Neuronal stem cell (in vitro differentiated cells): ENCODE data around the gene SLC17A7.

Experiments
- DNase-seq: peaks from one replicate; pipeline ENCODE4 v3.0.0-alpha.2; 2013; ENCODE audit warnings: low spot score
- H2AFZ ChIP-seq: one replicate; pipeline ENCODE4 v1.6.1; 2013; ENCODE audit warnings: mild to moderate bottlenecking, low read length, inconsistent platforms
- H2AK5ac ChIP-seq: 2 replicates; pipeline ENCODE4 v1.6.1; 2013; ENCODE audit warnings: low read depth, mild to moderate bottlenecking, inconsistent platforms, low read length, moderate library complexity, mixed read lengths
- H2BK120ac ChIP-seq: 2 replicates; pipeline ENCODE4 v1.6.1; 2013; ENCODE audit warnings: low read depth, mild to moderate bottlenecking, inconsistent platforms, low read length, moderate library complexity, mixed read lengths
- H2BK12ac ChIP-seq: one replicate; pipeline ENCODE4 v1.6.1; 2013; ENCODE audit warnings: low read length, inconsistent platforms
- H2BK15ac ChIP-seq: 2 replicates; pipeline ENCODE4 v1.6.1; 2013; ENCODE audit warnings: mild to moderate bottlenecking, low read length, inconsistent platforms, mixed read lengths
- H2BK5ac ChIP-seq: one replicate; pipeline ENCODE4 v1.6.1; 2013; ENCODE audit warnings: inconsistent platforms, mild to moderate bottlenecking, low read length, moderate library complexity
- H3K14ac ChIP-seq: one replicate; pipeline ENCODE4 v1.6.1; 2013; ENCODE audit warnings: low read length, inconsistent platforms
- H3K18ac ChIP-seq: 2 replicates; pipeline ENCODE4 v1.6.1; 2013; ENCODE audit warnings: low read length, inconsistent platforms
- H3K23ac ChIP-seq: 2 replicates; pipeline ENCODE4 v1.6.1; 2013; ENCODE audit warnings: low read depth, mild to moderate bottlenecking, mixed read lengths, low read length, inconsistent platforms; ENCODE audit not compliant: poor library complexity
- H3K27ac ChIP-seq: replicated peaks from 3 replicates; pipeline ENCODE4 v1.5.1; 2013; ENCODE audit warnings: low read length, inconsistent platforms
- H3K27me3 ChIP-seq, 3 experiments: 2 replicates each; pipeline ENCODE4 v1.6.1; 2013; ENCODE audit warnings: low read length in 3 of 3, mild to moderate bottlenecking in 2 of 3, inconsistent platforms in 1 of 3, low read depth in 1 of 3, mixed read lengths in 1 of 3, moderate library complexity in 1 of 3; ENCODE audit not compliant: control insufficient read depth in 3 of 3, insufficient read depth in 3 of 3
- H3K36me3 ChIP-seq, 2 donors: replicated peaks in 1 of 2; 2 replicates each; pipeline ENCODE4 v1.6.1; 2013; ENCODE audit warnings: low read length in 2 of 2; ENCODE audit not compliant: control insufficient read depth in 2 of 2, insufficient read depth in 2 of 2
- H3K4ac ChIP-seq: 2 replicates; pipeline ENCODE4 v1.6.1; 2013; ENCODE audit warnings: inconsistent platforms, mild to moderate bottlenecking, low read length, moderate library complexity
- H3K4me1 ChIP-seq, 2 donors: 1 replicate in 1 of 2; 2 replicates in 1 of 2; pipeline ENCODE4 v1.6.1; 2013; ENCODE audit warnings: low read length in 2 of 2, low read depth in 1 of 2; ENCODE audit not compliant: control insufficient read depth in 2 of 2, insufficient read depth in 1 of 2
- H3K4me2 ChIP-seq: one replicate; pipeline ENCODE4 v1.6.1; 2013; ENCODE audit warnings: mild to moderate bottlenecking, low read length, inconsistent platforms; ENCODE audit not compliant: insufficient read depth, poor library complexity, severe bottlenecking
- H3K4me3 ChIP-seq, 2 donors: 2 replicates each; pipeline ENCODE4 v1.5.1; 2013; ENCODE audit warnings: low read length in 2 of 2, mild to moderate bottlenecking in 2 of 2, inconsistent platforms in 1 of 2, moderate library complexity in 1 of 2
- H3K79me1 ChIP-seq: one replicate; pipeline ENCODE4 v1.6.1; 2013; ENCODE audit warnings: low read depth, mild to moderate bottlenecking, inconsistent platforms, low read length, moderate library complexity
- H3K9ac ChIP-seq: one replicate; pipeline ENCODE4 v1.6.1; 2013; ENCODE audit warnings: mild to moderate bottlenecking, low read depth, low read length, inconsistent platforms; ENCODE audit not compliant: poor library complexity
- H3K9me3 ChIP-seq, 2 donors: replicated peaks in 1 of 2; 2 replicates each; pipeline versions ENCODE3 to v1.6.1; 2013; ENCODE audit warnings: low read length in 2 of 2, mild to moderate bottlenecking in 2 of 2, inconsistent platforms in 1 of 2, low read depth in 1 of 2, mixed read lengths in 1 of 2, moderate library complexity in 1 of 2; ENCODE audit not compliant: control insufficient read depth in 2 of 2, insufficient read depth in 1 of 2
- H4K8ac ChIP-seq: one replicate; pipeline ENCODE4 v1.6.1; 2013; ENCODE audit warnings: low read depth, mild to moderate bottlenecking, inconsistent platforms, low read length, moderate library complexity
- H4K91ac ChIP-seq: one replicate; pipeline ENCODE4 v1.6.1; 2013; ENCODE audit warnings: low read length, low read depth, mild to moderate bottlenecking, inconsistent platforms; ENCODE audit not compliant: poor library complexity
- WGBS, 2 donors: extraction: QIAGEN DNeasy Blood & Tissue Kit; methylation state at CpG; one replicate each; pipeline ENCODE4 v1.1.7; 2013; ENCODE audit warnings: missing lambda C conversion rate in 2 of 2, mixed read lengths in 1 of 2; ENCODE audit not compliant: insufficient read length in 2 of 2, insufficient replicate concordance in 1 of 2; ENCODE audit errors: extremely low coverage in 2 of 2; 5-methylcytosine and 5-hydroxymethylcytosine counted together

The SLC17A7 gene

DNA sequence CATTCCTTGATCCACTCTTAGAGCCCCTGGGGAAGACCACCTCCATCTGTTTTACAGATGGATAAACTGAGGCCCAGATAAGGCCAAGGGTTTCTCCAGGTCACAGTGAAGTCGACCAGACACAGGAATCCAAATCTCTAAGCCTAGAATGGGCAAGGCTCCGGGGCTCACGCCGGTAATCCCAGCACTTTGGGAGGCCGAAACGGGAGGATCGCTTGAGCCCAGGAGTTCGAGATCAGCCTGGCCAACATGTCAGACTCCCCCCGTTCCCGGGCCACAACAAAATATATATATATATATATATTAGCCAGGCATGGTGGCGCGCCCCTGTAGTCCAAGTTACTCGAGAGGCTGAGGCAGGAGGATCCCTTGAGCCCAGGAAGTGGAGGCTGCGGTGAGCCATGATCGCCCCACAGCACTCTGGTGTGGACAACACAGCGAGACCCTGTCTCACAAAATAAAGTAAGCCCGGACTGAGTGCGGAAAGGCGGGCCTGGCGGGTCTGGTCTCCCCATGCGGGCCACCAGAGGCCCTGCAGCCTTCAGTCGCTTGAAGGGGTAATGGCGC, 45.5 kb upstream of the SLC17A7 start:
- peak overlapping the region; percentile 78 for H2BK120ac ChIP-seq
- peak overlapping the region; percentile 40 for H3K23ac ChIP-seq
- no peak overlapping the region for H4K91ac ChIP-seq
- DNase-seq = no peak
- H2BK5ac ChIP-seq = peak overlapping the region; percentile 77
- no peaks in the 10 kb centered on the region for H3K27me3 ChIP-seq
- peaks cover 28 to 37% of the 10 kb centered on the region in 2 donors for H3K36me3 ChIP-seq
- peaks cover 14% of the 10 kb centered on the region for H3K79me1 ChIP-seq
- H3K18ac ChIP-seq = peak overlapping the region; percentile 92
- no peak overlapping the region for H2BK12ac ChIP-seq
- peak overlapping the region; percentile 71 for H2AK5ac ChIP-seq
- H3K4me1 ChIP-seq = peaks cover 7 to 8% of the 10 kb centered on the region in 2 donors
- no peak overlapping the region for H3K9ac ChIP-seq
- no peaks in the 10 kb centered on the region for H3K9me3 ChIP-seq
- no peak overlapping the region for H2BK15ac ChIP-seq
- no CpG with 5 or more reads among the region's 23 CpGs for WGBS, 2 donors
- H3K4ac ChIP-seq = no peak overlapping the region
- H3K14ac ChIP-seq = no peak overlapping the region
- no peak overlapping the region for H3K27ac ChIP-seq
- H3K4me3 ChIP-seq = peak overlapping the region in 1 of 2 donors; percentile 24
- peak overlapping the region; percentile 74 for H4K8ac ChIP-seq
- peak overlapping the region; percentile 89 for H2AFZ ChIP-seq
- H3K4me2 ChIP-seq = no peak overlapping the region

DNA sequence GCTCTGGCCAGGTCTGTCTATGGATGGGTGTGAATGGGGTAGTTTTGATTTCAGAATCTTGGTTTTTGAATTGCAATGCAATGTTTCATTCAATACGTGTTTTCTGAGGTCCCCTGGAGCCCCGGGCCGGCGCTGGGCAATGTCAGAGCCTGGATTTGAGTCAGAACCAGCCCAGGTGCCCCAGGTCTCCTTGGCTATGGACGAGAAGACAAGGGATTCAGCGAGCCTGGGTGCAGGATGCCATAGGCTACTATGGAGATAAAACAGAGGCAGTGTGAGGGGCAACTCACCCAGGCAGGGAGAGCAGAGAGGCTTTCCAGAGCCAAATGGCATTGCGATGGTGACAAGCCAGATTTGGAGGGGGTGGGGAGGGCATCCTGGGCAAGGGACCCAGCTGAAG, 44.9 kb upstream of the SLC17A7 start:
- Histone ChIP-seq H4K8ac (no peak overlapping the region), H2AK5ac (peak overlapping the region; percentile 71), H3K27me3 (no peaks in the 10 kb centered on the region), H3K4me1 (peaks cover 7 to 8% of the 10 kb centered on the region in 2 donors), H3K9me3 (no peaks in the 10 kb centered on the region), H3K79me1 (peaks cover 14% of the 10 kb centered on the region), H3K4me3 (no peak overlapping the region), H3K4ac (no peak overlapping the region), H3K27ac (no peak overlapping the region), H3K14ac (no peak overlapping the region), H3K4me2 (no peak overlapping the region), H2BK5ac (no peak overlapping the region), H2BK12ac (no peak overlapping the region), H3K9ac (no peak overlapping the region), H3K36me3 (peaks cover 24 to 31% of the 10 kb centered on the region in 2 donors), H2AFZ (no peak overlapping the region), H3K18ac (no peak overlapping the region), H3K23ac (no peak overlapping the region), H2BK120ac (peak overlapping the region; percentile 78), H4K91ac (no peak overlapping the region), H2BK15ac (no peak overlapping the region)
- DNase-seq = no peak
- no CpG with 5 or more reads among the region's 7 CpGs for WGBS, 2 donors

- DNase-seq = no peak
- Histone ChIP-seq H3K4me1 (peaks cover 0 to 2% of the 10 kb centered on the region in 2 donors), H3K4me3 (no peak overlapping the region), H3K9me3 (no peaks in the 10 kb centered on the region), H2BK12ac (no peak overlapping the region), H3K23ac (no peak overlapping the region), H3K9ac (no peak overlapping the region), H3K18ac (no peak overlapping the region), H3K14ac (no peak overlapping the region), H3K4ac (no peak overlapping the region), H3K4me2 (no peak overlapping the region), H3K79me1 (no peaks in the 10 kb centered on the region), H3K27me3 (no peaks in the 10 kb centered on the region), H3K27ac (no peak overlapping the region), H2BK15ac (no peak overlapping the region), H4K91ac (no peak overlapping the region), H2BK5ac (no peak overlapping the region), H2AFZ (no peak overlapping the region), H2BK120ac (no peak overlapping the region), H2AK5ac (peak overlapping the region; percentile 25), H3K36me3 (no peaks in the 10 kb centered on the region), H4K8ac (no peak overlapping the region)
- WGBS, 2 donors = no CpG with 5 or more reads among the region's 7 CpGs
These were observed 39.8 kb upstream of the SLC17A7 start for GRCh38 chr19:49481020-49481683.

DNA sequence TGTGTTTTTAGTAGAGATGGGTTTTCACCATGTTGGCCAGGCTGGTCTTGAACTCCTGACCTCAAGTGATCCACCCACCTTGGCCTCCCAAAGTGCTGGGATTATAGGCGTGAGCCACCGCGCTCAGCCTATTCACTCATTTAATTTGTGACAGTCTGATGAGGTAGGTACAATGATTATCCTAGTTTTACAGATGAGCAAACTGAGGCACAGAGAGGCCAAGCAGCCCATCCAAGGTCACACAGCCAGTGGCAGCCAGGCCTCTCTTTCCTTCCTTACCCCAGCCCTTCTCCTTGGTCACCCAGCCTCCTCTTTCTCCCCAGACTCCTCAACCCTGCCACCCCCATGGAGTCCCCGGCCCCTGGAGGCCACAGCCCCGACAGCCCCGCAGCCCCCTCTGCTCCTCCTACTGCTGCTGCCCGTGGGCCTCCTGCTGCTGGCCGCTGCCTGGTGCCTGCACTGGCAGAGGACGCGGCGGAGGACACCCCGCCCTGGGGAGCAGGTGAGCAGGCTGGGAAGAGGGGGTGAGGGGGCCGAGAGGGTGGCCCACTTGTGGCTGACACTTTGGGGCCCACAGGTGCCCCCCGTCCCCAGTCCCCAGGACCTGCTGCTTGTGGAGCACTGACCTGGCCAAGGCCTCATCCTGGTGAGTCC, 38.8 kb upstream of the SLC17A7 start:
- Histone ChIP-seq H2BK120ac (no peak overlapping the region), H3K14ac (no peak overlapping the region), H4K91ac (no peak overlapping the region)

More for the DNA sequence above, 38.8 kb upstream of the SLC17A7 start:
- DNase-seq = no peak
- Histone ChIP-seq H3K79me1 (no peaks in the 10 kb centered on the region), H2AK5ac (peak overlapping the region; percentile 91), H2BK15ac (peak overlapping the region; percentile 43), H3K9me3 (no peaks in the 10 kb centered on the region), H3K4me3 (no peak overlapping the region), H3K9ac (no peak overlapping the region), H3K23ac (no peak overlapping the region), H3K4me1 (peaks cover 2 to 6% of the 10 kb centered on the region in 2 donors), H2BK5ac (no peak overlapping the region), H3K27me3 (peaks cover 0 to 1% (median 0%) of the 10 kb centered on the region in 3 experiments), H3K18ac (no peak overlapping the region), H2AFZ (no peak overlapping the region), H4K8ac (no peak overlapping the region), H3K27ac (no peak overlapping the region), H3K4me2 (no peak overlapping the region), H2BK12ac (no peak overlapping the region), H3K36me3 (no peaks in the 10 kb centered on the region), H3K4ac (no peak overlapping the region)
- no CpG with 5 or more reads among the region's 14 CpGs for WGBS, 2 donors
